ENCODE results near the gene DDAH2.

DDAH2 gene

GRCh38 chr6:31728767-31729514 is at the start of gene DDAH2:
Gene DDAH2, minus strand, starts transcription at chr6:31729299. Its CDS starts 138 bp downstream, at chr6:31729161.
- DNase-seq (ENCODE audit: low spot score): no peak

- no peak for DNase-seq (ENCODE audit: low spot score)
Measured at GRCh38 chr6:31778193-31778592, 49.1 kb upstream of the DDAH2 start.

GRCh38 chr6:31777667-31778050 is 48.6 kb upstream of the DDAH2 start:
- no peak for DNase-seq (ENCODE audit: low spot score)

GRCh38 chr6:31776989-31777666 is 48.0 kb upstream of the DDAH2 start, which contains the start of gene VWA7:
Gene VWA7, minus strand, starts transcription at chr6:31777328. Its CDS starts 549 bp downstream, at chr6:31776779.
- peak; percentile 78 for DNase-seq (ENCODE audit: low spot score)

- DNase-seq (ENCODE audit: low spot score): no peak
Measured at GRCh38 chr6:31776485-31776988, 47.4 kb upstream of the DDAH2 start.

GRCh38 chr6:31775633-31776484 is 46.8 kb upstream of the DDAH2 start:
- no peak for DNase-seq (ENCODE audit: low spot score)

- peak; percentile 55 for DNase-seq (ENCODE audit: low spot score)
Measured at GRCh38 chr6:31775184-31775583, 46.1 kb upstream of the DDAH2 start.

GRCh38 chr6:31771992-31772358 is 42.9 kb upstream of the DDAH2 start:
- no peak for DNase-seq (ENCODE audit: low spot score)

GRCh38 chr6:31770860-31771259 is 41.8 kb upstream of the DDAH2 start:
- no peak for DNase-seq (ENCODE audit: low spot score)

GRCh38 chr6:31769684-31770371 is 40.7 kb upstream of the DDAH2 start:
- DNase-seq (ENCODE audit: low spot score): peak; percentile 91

- no peak for DNase-seq (ENCODE audit: low spot score)
Measured at GRCh38 chr6:31768363-31769257, 39.5 kb upstream of the DDAH2 start.

GRCh38 chr6:31767096-31767645 is 38.1 kb upstream of the DDAH2 start:
- no peak for DNase-seq (ENCODE audit: low spot score)

- DNase-seq (ENCODE audit: low spot score): no peak
Measured at GRCh38 chr6:31765910-31766794, 37.1 kb upstream of the DDAH2 start.

- no peak for DNase-seq (ENCODE audit: low spot score)
Measured at GRCh38 chr6:31765559-31765909, 36.4 kb upstream of the DDAH2 start.

GRCh38 chr6:31764198-31764597 is 35.1 kb upstream of the DDAH2 start:
- no peak for DNase-seq (ENCODE audit: low spot score)

- DNase-seq (ENCODE audit: low spot score): no peak
Measured at GRCh38 chr6:31763619-31763940, 34.5 kb upstream of the DDAH2 start.

- no peak for DNase-seq (ENCODE audit: low spot score)
Measured at GRCh38 chr6:31762878-31763618, 33.9 kb upstream of the DDAH2 start.

- no peak for DNase-seq (ENCODE audit: low spot score)
Measured at GRCh38 chr6:31762356-31762755, 33.3 kb upstream of the DDAH2 start, which contains the start of gene SAPCD1. Gene SAPCD1, plus strand, starts transcription at chr6:31762656. Its CDS starts 399 bp downstream, at chr6:31763055.

GRCh38 chr6:31761343-31761742 is 32.2 kb upstream of the DDAH2 start:
- no peak for DNase-seq (ENCODE audit: low spot score)

Measured in hematopoietic multipotent progenitor cell treated with erythropoietin and hydrocortisone succinate and interleukin-3 and kit ligand, for 15 days (in vitro differentiated cells).